HepG2 (cell line): Measurements from ENCODE around the gene CD79A. TPM values are rescaled to one million over a fixed set of nuclear protein-coding genes. Genes with fewer than 3 reads are reported as not detected.
A peak's percentile ranks its signal among the peaks of the same experiment; 100 is the strongest.

Experiments
- ADNP ChIP-seq: sonication (generic); formaldehyde crosslinking; IDR thresholded peaks from 2 replicates; pipeline ENCODE4 v1.4.0; 2020; ENCODE audit warnings: missing genetic modification reagents
- ATRX ChIP-seq: sonication (generic); formaldehyde crosslinking; IDR thresholded peaks from 2 replicates; pipeline ENCODE4 v1.4.0; 2020; ENCODE audit warnings: missing genetic modification reagents, borderline replicate concordance
- FOXO4 ChIP-seq: sonication (generic); formaldehyde crosslinking; conservative IDR thresholded peaks from 2 replicates; pipeline ENCODE4 v1.8.1; 2023; ENCODE audit warnings: missing genetic modification reagents
- GABPA ChIP-seq, 2 experiments: IDR thresholded peaks; 2 replicates each; pipeline ENCODE4 v1.6.1; 2011 to 2016; ENCODE audit warnings: low read depth in 2 of 2, low read length in 1 of 2, missing biosample characterization in 1 of 2, missing genetic modification characterization in 1 of 2
- JUN ChIP-seq: sonication (generic); formaldehyde crosslinking; IDR thresholded peaks from 2 replicates; pipeline ENCODE4 v1.4.0; 2020; ENCODE audit warnings: mild to moderate bottlenecking, missing genetic modification reagents
- KLF16 ChIP-seq, 2 experiments: sonication (generic) in 1 of 2; formaldehyde crosslinking in 1 of 2; IDR thresholded peaks; 2 replicates each; pipeline versions ENCODE4 v1.6.1 to v1.8.0; 2016 to 2023; ENCODE audit warnings: missing genetic modification reagents in 2 of 2, missing compliant biosample characterization in 1 of 2
- RBM39 ChIP-seq: fragments of 200-400 bp; formaldehyde crosslinking; IDR thresholded peaks from one replicate; pipeline ENCODE4 v1.6.1; 2018; ENCODE audit warnings: antibody characterized with exemption, mild to moderate bottlenecking, low read depth, low read length; ENCODE audit not compliant: poor library complexity, severe bottlenecking
- RELA ChIP-seq: sonication (generic); formaldehyde crosslinking; IDR thresholded peaks from 2 replicates; pipeline ENCODE4 v1.4.0; 2020; ENCODE audit warnings: missing genetic modification reagents
- SIX4 ChIP-seq: sonication (generic); formaldehyde crosslinking; IDR thresholded peaks from 2 replicates; pipeline ENCODE4 v1.4.0; 2020; ENCODE audit warnings: missing genetic modification reagents
- SMC3 ChIP-seq: IDR thresholded peaks from 2 replicates; pipeline ENCODE4 v1.6.1; 2011; ENCODE audit warnings: low read length, improper control_type of control experiment
- SNAPC4 ChIP-seq: sonication (generic); formaldehyde crosslinking; IDR thresholded peaks from 2 replicates; pipeline ENCODE4 v1.4.0; 2020; ENCODE audit warnings: mild to moderate bottlenecking, missing genetic modification reagents
- STAT6 ChIP-seq: sonication (generic); formaldehyde crosslinking; IDR thresholded peaks from 2 replicates; pipeline ENCODE4 v1.4.0; 2020; ENCODE audit warnings: missing genetic modification reagents, mild to moderate bottlenecking, borderline replicate concordance
- ZNF20 ChIP-seq: sonication (generic); formaldehyde crosslinking; IDR thresholded peaks from 2 replicates; pipeline ENCODE4 v1.4.0; 2020; ENCODE audit warnings: mild to moderate bottlenecking, moderate library complexity, missing genetic modification reagents
- ZNF691 ChIP-seq: sonication (generic); formaldehyde crosslinking; IDR thresholded peaks from 2 replicates; pipeline ENCODE4 v1.4.0; 2020; ENCODE audit warnings: missing genetic modification reagents, low read depth, mild to moderate bottlenecking, borderline replicate concordance
- ZNF703 ChIP-seq: sonication (generic); formaldehyde crosslinking; IDR thresholded peaks from 2 replicates; pipeline ENCODE4 v1.5.1; 2020; ENCODE audit warnings: missing genetic modification reagents, mild to moderate bottlenecking, moderate library complexity, borderline replicate concordance
- ZNF784 ChIP-seq: sonication (generic); formaldehyde crosslinking; IDR thresholded peaks from 2 replicates; pipeline ENCODE4 v1.5.1; 2020; ENCODE audit warnings: missing genetic modification reagents, mild to moderate bottlenecking, borderline replicate concordance
- ZSCAN12 ChIP-seq: sonication (generic); formaldehyde crosslinking; IDR thresholded peaks from 2 replicates; pipeline ENCODE4 v1.9.0; 2021; ENCODE audit warnings: mild to moderate bottlenecking, missing genetic modification reagents
- polyA plus RNA-seq, 8 experiments: library from polyadenylated mRNA; depleted of rRNA in 3 of 8; stranded (reverse) in 7 of 8; unstranded in 1 of 8; fragments of >200 nt; fragmentation: Illumina TruSeq in 4 of 8; extraction: Trizol in 4 of 8; gene quantifications; 2 replicates each; pipeline versions ENCODE4 v1.2.1 to v1.2.3, GENCODE V29; 2011 to 2016; ENCODE audit warnings: low read depth in 4 of 8, missing spikeins in 1 of 8, mixed read lengths in 1 of 8; ENCODE audit not compliant: insufficient read depth in 1 of 8
- total RNA-seq, 5 experiments: library from RNA; depleted of rRNA; stranded (reverse); fragments of >200 nt; fragmentation: Illumina TruSeq; extraction: Trizol; gene quantifications; 2 replicates each; pipeline ENCODE4 v1.2.3, GENCODE V29; 2016; ENCODE audit warnings: low read depth in 1 of 5

The CD79A gene
- total and polyA plus RNA-seq, 2 of the 13 experiments (the other 11 are each of a cell fraction or from before 2014, with no cell fraction given): 0.24 to 0.33 TPM

GRCh38 chr19:41887711-41888382, 10.8 kb downstream of the CD79A start (continued):
- TF ChIP-seq KLF16 (CRISPR knock-in tag; IDR thresholded peaks at IDR 0.05): peak in 1 of 2 experiments; percentile 76; a peak in 1 of 4 replicates
- no peak for TF ChIP-seq GABPA (IDR thresholded peaks at IDR 0.05; ENCODE audit: low read depth, low read length)
- TF ChIP-seq GABPA (CRISPR knock-in tag; IDR thresholded peaks at IDR 0.05; ENCODE audit: low read depth): peak; percentile 40; the same call in 1 of the 2 replicates
- no peak for TF ChIP-seq ZNF20
- TF ChIP-seq JUN (CRISPR knock-in tag): peak; percentile 76
- TF ChIP-seq FOXO4: no peak
- TF ChIP-seq STAT6 (CRISPR knock-in tag): no peak
- TF ChIP-seq SNAPC4 (CRISPR knock-in tag): 0 out of 2 replicates have a peak, but pooled peaks have one; percentile 58
- TF ChIP-seq SIX4 (CRISPR knock-in tag): no peak
- no peak for TF ChIP-seq RELA (CRISPR knock-in tag)
- TF ChIP-seq SMC3: peak; percentile 20; the same call in 1 of the 2 replicates
- TF ChIP-seq RBM39: peak; percentile 64
- no peak for TF ChIP-seq ATRX (CRISPR knock-in tag)
- no peak for TF ChIP-seq ADNP
- no peak for TF ChIP-seq ZNF703
- TF ChIP-seq ZNF691: no peak; the same call in 1 of the 2 replicates
- TF ChIP-seq ZNF784: 0 out of 2 replicates have a peak, but pooled peaks have one; percentile 48
- TF ChIP-seq ZSCAN12 (CRISPR knock-in tag): no peak
